ENCODE measurements around the gene KCNE2. TPM values are rescaled to one million over a fixed set of nuclear protein-coding genes. Genes with fewer than 3 reads are reported as not detected.
A peak's percentile ranks its signal among the peaks of the same experiment; 100 is the strongest.

Gene KCNE2
- total RNA-seq, 1 donor from 2014 or later = 0.61 TPM

DNA sequence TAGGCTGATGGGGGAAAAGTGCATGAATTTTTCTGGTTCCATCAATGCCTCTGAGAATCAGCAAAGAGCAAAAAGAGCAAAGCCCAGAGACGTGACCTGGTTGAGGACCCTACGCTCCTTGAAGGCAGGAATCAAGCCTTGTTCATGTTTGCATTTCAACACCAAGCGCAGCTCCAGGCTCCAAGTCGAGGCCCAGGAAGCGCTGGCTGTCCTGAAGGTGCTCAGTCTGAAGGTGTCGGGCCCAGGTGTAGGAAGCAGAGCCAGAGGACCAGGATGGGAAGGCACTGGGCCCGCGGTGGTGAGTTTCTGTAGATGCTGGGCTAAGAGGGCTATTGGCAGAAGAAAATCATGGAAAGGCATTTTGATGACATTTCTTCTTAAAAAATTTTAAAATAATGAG lies 25.6 kb upstream of the KCNE2 start:
- no peaks in the 10 kb centered on the region for H3K27me3 Mint-ChIP-seq (ENCODE audit: low read depth)
- TF ChIP-seq, protein P1, sequence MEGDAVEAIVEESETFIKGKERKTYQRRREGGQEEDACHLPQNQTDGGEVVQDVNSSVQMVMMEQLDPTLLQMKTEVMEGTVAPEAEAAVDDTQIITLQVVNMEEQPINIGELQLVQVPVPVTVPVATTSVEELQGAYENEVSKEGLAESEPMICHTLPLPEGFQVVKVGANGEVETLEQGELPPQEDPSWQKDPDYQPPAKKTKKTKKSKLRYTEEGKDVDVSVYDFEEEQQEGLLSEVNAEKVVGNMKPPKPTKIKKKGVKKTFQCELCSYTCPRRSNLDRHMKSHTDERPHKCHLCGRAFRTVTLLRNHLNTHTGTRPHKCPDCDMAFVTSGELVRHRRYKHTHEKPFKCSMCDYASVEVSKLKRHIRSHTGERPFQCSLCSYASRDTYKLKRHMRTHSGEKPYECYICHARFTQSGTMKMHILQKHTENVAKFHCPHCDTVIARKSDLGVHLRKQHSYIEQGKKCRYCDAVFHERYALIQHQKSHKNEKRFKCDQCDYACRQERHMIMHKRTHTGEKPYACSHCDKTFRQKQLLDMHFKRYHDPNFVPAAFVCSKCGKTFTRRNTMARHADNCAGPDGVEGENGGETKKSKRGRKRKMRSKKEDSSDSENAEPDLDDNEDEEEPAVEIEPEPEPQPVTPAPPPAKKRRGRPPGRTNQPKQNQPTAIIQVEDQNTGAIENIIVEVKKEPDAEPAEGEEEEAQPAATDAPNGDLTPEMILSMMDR (conservative IDR thresholded peaks at IDR 0.05) = no peak
- no peaks in the 10 kb centered on the region for H3K36me3 Mint-ChIP-seq (ENCODE audit: low read depth)
- no peaks in the 10 kb centered on the region for H3K9me3 Mint-ChIP-seq
- H3K27ac Mint-ChIP-seq (ENCODE audit: unreplicated experiment) = no peak overlapping the region
- H3K4me1 Mint-ChIP-seq = peaks cover 9% of the 10 kb centered on the region
- no peak overlapping the region for H3K4me3 Mint-ChIP-seq
- DNase-seq (ENCODE audit: low read depth, low spot score) = no peak

DNA sequence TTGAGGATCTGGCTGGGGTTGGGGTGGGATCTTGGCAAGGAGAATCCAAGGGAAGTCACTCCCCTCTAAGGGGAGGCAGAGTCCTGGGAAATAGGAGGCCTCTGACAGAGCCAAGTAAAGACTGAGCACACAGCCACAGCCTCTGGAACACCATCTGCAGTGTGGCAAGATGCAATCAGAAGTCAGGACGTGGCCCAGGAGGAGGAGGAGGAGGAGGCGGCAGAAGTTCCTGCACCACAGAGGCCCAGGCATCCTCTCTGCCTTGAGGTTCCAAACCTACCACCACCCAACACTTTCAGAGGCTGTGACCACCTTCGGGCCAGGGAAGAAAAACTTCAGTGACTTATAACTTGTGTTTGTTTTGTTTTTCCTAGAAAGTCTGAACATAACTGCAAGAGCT lies 23.7 kb upstream of the KCNE2 start:
- Mint-ChIP-seq H3K27me3 (ENCODE audit: low read depth) (no peaks in the 10 kb centered on the region), H3K4me3 (no peak overlapping the region), H3K27ac (ENCODE audit: unreplicated experiment) (no peak overlapping the region), H3K9me3 (no peaks in the 10 kb centered on the region), H3K36me3 (ENCODE audit: low read depth) (no peaks in the 10 kb centered on the region), H3K4me1 (peaks cover 19% of the 10 kb centered on the region)
- no peak for DNase-seq (ENCODE audit: low read depth, low spot score)
- TF ChIP-seq, protein P1 (conservative IDR thresholded peaks at IDR 0.05) = no peak

DNA sequence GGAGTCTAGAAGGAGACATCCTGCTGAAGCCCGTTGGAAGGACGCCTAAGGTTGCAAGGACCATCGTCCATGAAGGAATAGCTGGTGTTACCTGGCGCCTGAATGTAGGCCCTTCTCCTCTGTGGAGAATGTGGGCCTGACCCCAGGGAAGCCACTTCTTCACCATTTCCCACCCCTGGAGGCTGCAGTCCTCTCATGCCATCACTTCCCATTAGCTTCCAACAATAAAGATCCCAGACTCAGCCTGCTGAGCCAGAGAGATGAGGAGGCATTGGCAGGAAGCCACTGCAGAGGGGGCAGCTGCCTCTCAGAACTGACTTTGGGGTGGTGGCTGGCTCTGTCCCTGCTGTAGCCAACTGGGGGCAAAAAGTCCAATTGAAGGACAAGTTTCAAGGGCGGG lies 21.3 kb upstream of the KCNE2 start:
- no peak for DNase-seq (ENCODE audit: low read depth, low spot score)
- Mint-ChIP-seq H3K27ac (ENCODE audit: unreplicated experiment) (no peak overlapping the region), H3K36me3 (ENCODE audit: low read depth) (no peaks in the 10 kb centered on the region), H3K4me1 (peaks cover 21% of the 10 kb centered on the region), H3K27me3 (ENCODE audit: low read depth) (no peaks in the 10 kb centered on the region), H3K9me3 (no peaks in the 10 kb centered on the region), H3K4me3 (no peak overlapping the region)
- TF ChIP-seq, protein P1 (conservative IDR thresholded peaks at IDR 0.05) = no peak

DNA sequence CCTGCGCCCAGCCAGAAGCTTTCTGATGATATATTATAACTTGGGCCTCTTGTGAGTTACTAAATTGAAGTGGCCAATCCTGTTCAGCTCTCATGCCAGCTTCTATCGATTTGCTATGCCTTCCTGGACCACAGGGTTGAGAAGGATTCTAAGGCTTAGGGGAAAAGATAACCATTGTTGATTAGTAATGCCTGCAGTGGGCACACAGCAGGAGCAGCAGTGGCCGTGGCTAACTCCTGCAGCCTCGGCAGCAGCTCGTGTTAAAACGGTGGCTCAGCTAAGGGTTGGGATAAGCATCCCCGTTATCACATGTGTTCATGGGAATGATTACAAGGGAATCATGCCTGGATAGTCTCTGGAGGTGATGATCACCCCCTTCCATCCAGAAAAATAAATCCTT lies 20.5 kb upstream of the KCNE2 start:
- Mint-ChIP-seq H3K4me3 (no peak overlapping the region), H3K4me1 (peaks cover 27% of the 10 kb centered on the region), H3K9me3 (peaks cover 3% of the 10 kb centered on the region), H3K36me3 (ENCODE audit: low read depth) (no peaks in the 10 kb centered on the region), H3K27me3 (ENCODE audit: low read depth) (no peaks in the 10 kb centered on the region), H3K27ac (ENCODE audit: unreplicated experiment) (no peak overlapping the region)
- TF ChIP-seq, protein P1 (conservative IDR thresholded peaks at IDR 0.05) = no peak
- no peak for DNase-seq (ENCODE audit: low read depth, low spot score)

DNA sequence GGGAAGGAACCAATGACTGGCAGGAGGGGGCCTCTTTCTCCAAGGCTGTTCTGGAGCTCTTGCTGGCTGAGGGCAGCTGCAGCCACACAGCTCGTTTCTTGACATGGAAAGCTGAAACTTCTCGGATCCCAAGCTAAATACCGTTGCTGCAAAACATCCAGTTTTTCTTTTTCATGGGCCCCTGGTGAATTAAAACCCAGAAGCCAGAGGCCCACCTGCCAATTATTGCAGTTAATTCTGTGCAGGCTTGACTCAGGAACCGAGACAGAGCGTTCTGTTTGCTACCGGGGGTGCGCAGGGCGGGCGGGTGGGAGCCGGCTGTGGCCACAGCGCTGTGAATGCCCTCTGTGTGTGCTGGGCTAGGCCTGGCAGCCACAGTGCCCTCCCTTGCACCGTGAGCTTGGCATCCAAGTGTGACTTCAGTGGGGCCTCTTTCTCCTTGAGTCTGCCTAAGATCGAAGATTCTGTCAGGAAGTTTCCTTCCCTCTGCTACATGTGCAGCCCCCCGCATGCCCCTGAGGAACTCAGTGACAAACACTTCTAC lies 19.9 kb upstream of the KCNE2 start:
- H3K36me3 Mint-ChIP-seq (ENCODE audit: low read depth) = no peaks in the 10 kb centered on the region
- H3K27ac Mint-ChIP-seq (ENCODE audit: unreplicated experiment) = peak overlapping the region; percentile 75
- peaks cover 3% of the 10 kb centered on the region for H3K9me3 Mint-ChIP-seq
- DNase-seq (ENCODE audit: low read depth, low spot score) = no peak
- peaks cover 27% of the 10 kb centered on the region for H3K4me1 Mint-ChIP-seq
- no peaks in the 10 kb centered on the region for H3K27me3 Mint-ChIP-seq (ENCODE audit: low read depth)
- TF ChIP-seq, protein P1 (conservative IDR thresholded peaks at IDR 0.05) = no peak
- no peak overlapping the region for H3K4me3 Mint-ChIP-seq

Measured in neural crest cell (in vitro differentiated cells).